Activated naive CD4-positive, alpha-beta T cell treated with anti-CD3 and anti-CD28 coated beads, Interleukin-2, amount 10 ng/mL, durations not matched to agents 7 days and 5 days (primary cell): ENCODE results near the gene HK3.

ENCODE experiments used
- CTCF ChIA-PET: fragments of 350-600 bp; sonication (Branson Sonifier 250); formaldehyde crosslinking; loops from one replicate; lab custom pipeline; 2021; ENCODE audit warnings: antibody characterized with exemption; lab: Charles Lee
- DNase-seq: peaks from one replicate; pipeline ENCODE4 v3.0.0-alpha.2; 2020
- H3K27ac Mint-ChIP-seq: one replicate; pipeline ENCODE4 v1.8.0; 2021; ENCODE audit warnings: mild to moderate bottlenecking, moderate library complexity, mixed read lengths
- H3K27me3 Mint-ChIP-seq: one replicate; pipeline ENCODE4 v1.8.0; 2021; ENCODE audit warnings: mild to moderate bottlenecking, mixed read lengths
- H3K36me3 Mint-ChIP-seq: one replicate; pipeline ENCODE4 v1.8.0; 2021; ENCODE audit warnings: mixed read lengths
- H3K4me1 Mint-ChIP-seq: one replicate; pipeline ENCODE4 v1.8.0; 2021; ENCODE audit warnings: mixed read lengths
- H3K4me3 Mint-ChIP-seq: one replicate; pipeline ENCODE4 v1.8.0; 2021; ENCODE audit warnings: mild to moderate bottlenecking, moderate library complexity, mixed read lengths
- H3K9me3 Mint-ChIP-seq: one replicate; pipeline ENCODE4 v1.8.0; 2021; ENCODE audit warnings: mixed read lengths

The HK3 gene

GRCh38 chr5:176915906-176916305 is 16.8 kb upstream of the HK3 start:
- CTCF ChIA-PET, result interaction anchor here (0.6 kb wide), 1 partner anchor 104 kb away, joined by 3 read pairs; no protein-coding TSS in a partner anchor
- H3K36me3 Mint-ChIP-seq, result peaks cover 20% of the 10 kb centered on the region
- H3K9me3 Mint-ChIP-seq, result no peaks in the 10 kb centered on the region
- no peak overlapping the region for H3K4me3 Mint-ChIP-seq
- H3K4me1 Mint-ChIP-seq, result no peaks in the 10 kb centered on the region
- no peak for DNase-seq
- H3K27ac Mint-ChIP-seq, result no peak overlapping the region
- H3K27me3 Mint-ChIP-seq, result no peaks in the 10 kb centered on the region

- no peak overlapping the region for H3K27ac Mint-ChIP-seq
- H3K36me3 Mint-ChIP-seq, result peaks cover 22% of the 10 kb centered on the region
- no peaks in the 10 kb centered on the region for H3K27me3 Mint-ChIP-seq
- CTCF ChIA-PET, result no interaction called here
- H3K9me3 Mint-ChIP-seq, result no peaks in the 10 kb centered on the region
- H3K4me3 Mint-ChIP-seq, result no peak overlapping the region
- H3K4me1 Mint-ChIP-seq, result no peaks in the 10 kb centered on the region
- no peak for DNase-seq
Measured at GRCh38 chr5:176912115-176912514, 13.0 kb upstream of the HK3 start.

DNA sequence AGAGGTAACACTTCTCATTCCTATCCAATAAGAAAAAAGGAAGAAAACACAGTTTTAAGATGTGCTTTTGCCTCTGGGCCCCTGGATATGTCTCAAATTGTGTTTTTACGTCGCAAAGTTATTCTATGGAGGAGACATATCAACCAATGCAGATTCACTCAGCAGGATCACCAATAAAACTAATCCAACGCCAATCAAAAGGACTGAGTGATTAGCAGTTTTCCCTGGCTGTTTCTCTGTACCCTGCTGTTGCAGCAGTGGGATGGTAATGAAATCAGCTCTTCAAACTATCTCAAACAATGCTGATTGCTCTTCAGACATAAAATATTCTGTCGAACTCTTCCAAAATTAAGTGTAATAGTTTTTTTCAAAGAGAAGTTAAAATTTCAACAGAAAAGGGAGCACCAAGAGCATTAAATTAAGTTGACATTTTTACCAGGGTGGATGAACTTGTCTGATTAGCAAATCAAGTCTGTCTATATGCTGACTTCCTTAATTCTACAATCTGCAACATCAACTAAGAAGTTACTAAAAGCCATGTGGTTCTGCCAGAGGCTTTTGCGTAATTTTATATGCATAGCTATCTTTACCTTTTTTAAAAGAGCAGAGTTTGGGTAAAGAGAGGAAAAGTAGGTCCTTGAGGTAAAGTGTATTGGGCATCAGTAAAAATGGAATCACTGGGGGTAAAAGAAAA is 9.7 kb upstream of the HK3 start:
- CTCF ChIA-PET, result interaction anchor here (2.0 kb wide), 2 partner anchors 163 to 248 kb away, joined by 4 to 10 read pairs; no protein-coding TSS in a partner anchor
- H3K27ac Mint-ChIP-seq, result no peak overlapping the region

GRCh38 chr5:176906796-176907195 is 7.7 kb upstream of the HK3 start:
- no peak for DNase-seq
- H3K4me3 Mint-ChIP-seq, result no peak overlapping the region
- H3K27me3 Mint-ChIP-seq, result no peaks in the 10 kb centered on the region
- H3K36me3 Mint-ChIP-seq, result peaks cover 50% of the 10 kb centered on the region
- no peaks in the 10 kb centered on the region for H3K9me3 Mint-ChIP-seq
- no peak overlapping the region for H3K27ac Mint-ChIP-seq
- H3K4me1 Mint-ChIP-seq, result peaks cover 1% of the 10 kb centered on the region
- CTCF ChIA-PET, result no interaction called here

More for the DNA sequence above, 9.7 kb upstream of the HK3 start:
- Mint-ChIP-seq H3K36me3 (peaks cover 39% of the 10 kb centered on the region), H3K4me3 (no peak overlapping the region), H3K4me1 (no peaks in the 10 kb centered on the region), H3K9me3 (no peaks in the 10 kb centered on the region), H3K27me3 (no peaks in the 10 kb centered on the region)
- no peak for DNase-seq

GRCh38 chr5:176906126-176906525 is 7.0 kb upstream of the HK3 start:
- Mint-ChIP-seq H3K4me1 (peaks cover 3% of the 10 kb centered on the region), H3K4me3 (no peak overlapping the region), H3K36me3 (peaks cover 47% of the 10 kb centered on the region), H3K27me3 (no peaks in the 10 kb centered on the region), H3K9me3 (no peaks in the 10 kb centered on the region), H3K27ac (no peak overlapping the region)
- no peak for DNase-seq
- CTCF ChIA-PET, result no interaction called here

DNA sequence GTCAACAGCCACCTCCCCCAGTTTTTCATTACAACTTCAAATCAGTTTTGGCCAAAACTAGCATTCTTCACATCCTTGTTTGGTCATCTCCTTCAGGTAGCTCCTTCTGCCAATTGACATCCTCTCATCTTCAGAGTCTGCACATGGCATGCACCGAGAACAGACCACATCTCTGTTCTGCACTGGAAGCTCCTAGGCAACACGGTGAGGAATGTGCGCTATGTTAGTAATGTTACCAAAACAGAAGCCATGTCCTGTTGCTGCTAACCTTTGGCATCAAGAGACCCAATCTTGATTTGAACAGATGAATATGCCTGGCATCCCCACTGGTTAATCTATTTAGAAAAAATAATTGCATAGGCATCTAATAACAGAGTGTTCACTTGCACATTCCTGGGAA is 5.1 kb upstream of the HK3 start:
- H3K27ac Mint-ChIP-seq, result no peak overlapping the region

GRCh38 chr5:176902911-176903664 is 3.9 kb upstream of the HK3 start:
- no peaks in the 10 kb centered on the region for H3K9me3 Mint-ChIP-seq
- H3K36me3 Mint-ChIP-seq, result peaks cover 46% of the 10 kb centered on the region

More for the DNA sequence above, 5.1 kb upstream of the HK3 start:
- peaks cover 16% of the 10 kb centered on the region for H3K4me1 Mint-ChIP-seq
- no peaks in the 10 kb centered on the region for H3K27me3 Mint-ChIP-seq
- no peaks in the 10 kb centered on the region for H3K9me3 Mint-ChIP-seq
- no peak overlapping the region for H3K4me3 Mint-ChIP-seq
- DNase-seq, result no peak
- H3K36me3 Mint-ChIP-seq, result peaks cover 50% of the 10 kb centered on the region
- CTCF ChIA-PET, result no interaction called here

GRCh38 chr5:176902102-176902814 is 3.1 kb upstream of the HK3 start:
- CTCF ChIA-PET, result interaction anchor here (2.3 kb wide), 1 partner anchor 241 kb away, joined by 8 read pairs; no protein-coding TSS in a partner anchor
- no peaks in the 10 kb centered on the region for H3K9me3 Mint-ChIP-seq
- peaks cover 7% of the 10 kb centered on the region for H3K27me3 Mint-ChIP-seq
- H3K27ac Mint-ChIP-seq, result no peak overlapping the region
- peaks cover 41% of the 10 kb centered on the region for H3K36me3 Mint-ChIP-seq
- H3K4me1 Mint-ChIP-seq, result peaks cover 24% of the 10 kb centered on the region
- H3K4me3 Mint-ChIP-seq, result no peak overlapping the region
- no peak for DNase-seq

More at GRCh38 chr5:176902911-176903664, 3.9 kb upstream of the HK3 start:
- Mint-ChIP-seq H3K27me3 (no peaks in the 10 kb centered on the region), H3K4me3 (no peak overlapping the region), H3K27ac (no peak overlapping the region), H3K4me1 (peaks cover 22% of the 10 kb centered on the region)
- CTCF ChIA-PET, result interaction anchor here (0.6 to 2.3 kb wide), 2 partner anchors 238 to 242 kb away, joined by 3 to 8 read pairs; no protein-coding TSS in a partner anchor
- no peak for DNase-seq

DNA sequence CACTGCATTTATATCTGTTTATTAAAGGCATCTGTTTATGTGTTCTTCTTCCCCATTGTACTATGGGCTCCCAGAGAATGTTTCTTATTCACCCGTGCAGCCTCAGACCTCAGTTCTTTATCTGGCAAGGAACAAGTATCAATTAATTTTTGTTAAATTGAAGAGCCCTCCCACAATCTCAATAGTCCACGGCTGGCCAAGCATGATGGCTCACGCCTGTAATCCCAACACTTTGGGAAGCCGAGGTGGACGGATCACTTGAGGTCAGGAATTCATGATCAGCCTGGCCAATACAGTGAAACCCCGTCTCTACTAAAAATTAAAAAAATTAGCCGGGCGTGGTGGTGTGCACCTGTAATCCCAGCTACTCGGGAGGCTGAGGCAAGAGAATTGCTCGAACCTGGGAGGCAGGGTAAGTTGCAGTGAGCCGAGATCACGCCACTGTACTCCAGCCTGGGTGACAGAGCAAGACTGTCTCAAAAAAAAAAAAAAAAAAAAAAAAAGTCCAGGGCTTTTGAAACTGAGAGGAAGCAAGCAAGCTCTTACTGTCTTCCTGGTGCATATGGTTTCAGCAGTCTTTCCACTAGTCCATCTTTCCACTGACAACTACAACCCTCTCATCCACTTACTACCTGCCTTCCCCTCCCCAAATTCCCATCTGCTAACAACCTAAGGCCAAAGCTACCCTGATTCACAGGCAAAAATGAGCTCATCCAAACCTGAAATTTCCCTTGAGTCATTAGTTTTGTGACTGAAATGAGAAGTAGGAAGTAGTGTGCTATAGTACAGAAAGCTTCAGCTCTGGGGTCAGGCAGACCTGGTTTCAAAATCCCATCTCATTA is 2.3 kb upstream of the HK3 start:
- CTCF ChIA-PET, result interaction anchor here (2.3 kb wide), 1 partner anchor 241 kb away, joined by 8 read pairs; no protein-coding TSS in a partner anchor

DNA sequence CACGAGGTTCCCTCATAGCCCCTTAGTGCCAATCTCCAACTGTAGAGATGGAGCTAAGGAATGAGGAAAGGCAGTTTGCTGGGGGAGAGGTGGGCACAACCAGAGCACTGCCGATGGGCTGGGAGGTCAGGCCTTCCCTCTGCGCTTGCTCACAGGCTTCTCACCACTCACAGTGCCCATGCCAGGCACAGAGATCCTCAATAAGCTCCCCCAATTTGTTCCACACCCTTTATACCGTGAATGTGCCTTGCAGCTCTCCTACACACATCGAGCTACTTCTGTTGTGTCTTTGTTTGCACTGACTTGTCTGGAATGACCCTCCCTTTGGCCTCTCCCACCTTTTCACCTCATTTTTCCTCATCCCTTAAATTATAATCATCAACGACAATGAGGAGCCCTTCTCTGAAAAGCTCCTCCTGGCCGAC is 1.6 kb upstream of the HK3 start:
- H3K27me3 Mint-ChIP-seq, result peaks cover 7% of the 10 kb centered on the region
- peaks cover 34% of the 10 kb centered on the region for H3K36me3 Mint-ChIP-seq
- no peak overlapping the region for H3K4me3 Mint-ChIP-seq
- no peaks in the 10 kb centered on the region for H3K9me3 Mint-ChIP-seq
- no peak overlapping the region for H3K27ac Mint-ChIP-seq
- CTCF ChIA-PET, result interaction anchor here (2.3 kb wide), 1 partner anchor 240 kb away, joined by 8 read pairs; no protein-coding TSS in a partner anchor
- no peak for DNase-seq
- peaks cover 34% of the 10 kb centered on the region for H3K4me1 Mint-ChIP-seq

More for the DNA sequence above, 2.3 kb upstream of the HK3 start:
- no peak overlapping the region for H3K27ac Mint-ChIP-seq
- peaks cover 7% of the 10 kb centered on the region for H3K27me3 Mint-ChIP-seq
- peaks cover 27% of the 10 kb centered on the region for H3K4me1 Mint-ChIP-seq
- no peaks in the 10 kb centered on the region for H3K9me3 Mint-ChIP-seq
- DNase-seq, result no peak
- no peak overlapping the region for H3K4me3 Mint-ChIP-seq
- peaks cover 34% of the 10 kb centered on the region for H3K36me3 Mint-ChIP-seq

DNA sequence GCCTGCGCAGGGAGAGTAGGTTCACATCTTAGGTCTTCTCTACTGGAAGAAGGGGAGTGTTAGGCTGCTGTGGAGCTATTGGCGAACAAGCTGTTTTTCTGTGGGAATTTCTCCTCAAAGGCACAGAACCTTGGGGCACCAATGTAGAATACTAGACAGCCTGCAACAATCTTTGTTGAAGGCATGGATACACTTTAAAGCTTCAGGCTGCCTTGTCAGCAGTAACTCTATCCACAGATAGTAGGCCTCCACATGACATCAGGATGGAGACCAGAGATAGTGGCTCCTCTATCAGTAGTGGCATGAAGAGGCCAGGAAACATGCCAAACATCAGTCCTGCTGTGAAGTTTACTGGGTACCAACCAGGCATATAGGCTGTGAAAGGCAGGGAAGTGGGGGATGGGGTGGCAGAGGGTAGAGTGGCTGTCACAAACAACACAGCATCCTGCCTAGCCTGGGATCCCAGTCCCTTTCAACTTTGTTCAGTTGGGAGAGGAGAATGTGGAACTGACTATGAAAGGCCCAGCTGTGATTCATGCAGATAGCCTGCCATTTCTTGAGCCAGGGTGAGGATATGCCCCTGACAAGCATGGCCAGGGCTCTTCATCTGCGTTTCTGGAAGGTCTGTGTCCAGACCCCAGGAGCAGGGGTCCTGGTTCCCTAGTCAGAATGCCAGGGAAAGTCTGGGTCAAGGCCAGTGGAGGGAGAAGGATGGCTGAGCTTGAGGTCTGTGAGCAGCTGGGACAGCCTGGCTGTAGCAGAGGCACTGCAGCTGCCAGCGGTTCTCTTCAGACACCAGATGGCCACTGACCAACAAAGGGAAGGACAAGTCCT is 1.0 kb upstream of the HK3 start:
- Mint-ChIP-seq H3K27me3 (peaks cover 7% of the 10 kb centered on the region), H3K27ac (no peak overlapping the region), H3K36me3 (peaks cover 28% of the 10 kb centered on the region), H3K9me3 (no peaks in the 10 kb centered on the region), H3K4me1 (peaks cover 39% of the 10 kb centered on the region), H3K4me3 (no peak overlapping the region)
- DNase-seq, result no peak
- CTCF ChIA-PET, result interaction anchor here (1.0 to 2.3 kb wide), 3 partner anchors 10 to 240 kb away, joined by 3 to 8 read pairs (median 3); no protein-coding TSS in a partner anchor

- H3K4me3 Mint-ChIP-seq, result no peak overlapping the region
- peaks cover 9% of the 10 kb centered on the region for H3K36me3 Mint-ChIP-seq
- H3K27ac Mint-ChIP-seq, result no peak overlapping the region
- CTCF ChIA-PET, result interaction anchor here (1.3 kb wide), 1 partner anchor 237 kb away, joined by 8 read pairs; no protein-coding TSS in a partner anchor
- peaks cover 22% of the 10 kb centered on the region for H3K27me3 Mint-ChIP-seq
- peaks cover 39% of the 10 kb centered on the region for H3K4me1 Mint-ChIP-seq
- no peaks in the 10 kb centered on the region for H3K9me3 Mint-ChIP-seq
- no peak for DNase-seq
Measured at GRCh38 chr5:176897263-176897662, 1.9 kb downstream of the HK3 start.
